Panc1 (cell line): Measurements from ENCODE around the gene USB1.

Source experiments
- CTCF ChIP-seq: fragments of 450-650 bp; IDR thresholded peaks from 2 replicates; pipeline ENCODE4 v1.5.1; 2017; ENCODE audit warnings: mild to moderate bottlenecking
- SIN3A ChIP-seq: IDR thresholded peaks from 2 replicates; pipeline ENCODE4 v1.6.1; 2012; ENCODE audit warnings: low read depth, mild to moderate bottlenecking, low read length, moderate library complexity, borderline replicate concordance; ENCODE audit not compliant: insufficient read depth

- TF ChIP-seq CTCF (no peak), SIN3A (no peak)
Measured at GRCh38 chr16:57992084-57992483, 9.1 kb upstream of the USB1 start.
